ENCODE measurements around the gene CRAT.

Gene CRAT

GRCh38 chr9:129110740-129111527, at the start of gene CRAT, which contains the start of gene PTPA:
CRAT (minus strand) TSS chr9:129110793; CDS start chr9:129110509, 284 bp downstream.
PTPA (plus strand) TSS chr9:129111415; CDS start chr9:129111601, 186 bp downstream.
- peak; percentile 97 for DNase-seq

- DNase-seq = no peak
Measured at GRCh38 chr9:129156163-129156562, 45.6 kb upstream of the CRAT start.

GRCh38 chr9:129154866-129155477, 44.4 kb upstream of the CRAT start:
- no peak for DNase-seq

- DNase-seq = no peak
Measured at GRCh38 chr9:129151469-129151868, 40.9 kb upstream of the CRAT start.

GRCh38 chr9:129150672-129151211, 40.1 kb upstream of the CRAT start:
- no peak for DNase-seq

GRCh38 chr9:129150122-129150521, 39.5 kb upstream of the CRAT start:
- no peak for DNase-seq

- no peak for DNase-seq
Measured at GRCh38 chr9:129149442-129149841, 38.8 kb upstream of the CRAT start.

- DNase-seq = no peak
Measured at GRCh38 chr9:129148463-129149204, 38.0 kb upstream of the CRAT start.

- DNase-seq = no peak
Measured at GRCh38 chr9:129146441-129146941, 35.9 kb upstream of the CRAT start.

- no peak for DNase-seq
Measured at GRCh38 chr9:129145841-129146292, 35.3 kb upstream of the CRAT start.

- no peak for DNase-seq
Measured at GRCh38 chr9:129145316-129145715, 34.7 kb upstream of the CRAT start.

GRCh38 chr9:129143031-129143927, 32.7 kb upstream of the CRAT start:
- peak; percentile 76 for DNase-seq

- no peak for DNase-seq
Measured at GRCh38 chr9:129142138-129142935, 31.7 kb upstream of the CRAT start.

GRCh38 chr9:129141066-129142041, 30.8 kb upstream of the CRAT start:
- DNase-seq = no peak

- no peak for DNase-seq
Measured at GRCh38 chr9:129140397-129141065, 29.9 kb upstream of the CRAT start.

- peak; percentile 79 for DNase-seq
Measured at GRCh38 chr9:129139993-129140396, 29.4 kb upstream of the CRAT start.

- peak; percentile 68 for DNase-seq
Measured at GRCh38 chr9:129139233-129139992, 28.8 kb upstream of the CRAT start.

- DNase-seq = no peak
Measured at GRCh38 chr9:129138476-129139232, 28.1 kb upstream of the CRAT start.

Measured in activated CD4-positive, alpha-beta T cell treated with anti-CD3 and anti-CD28 coated beads, Interleukin-2, amount 50 U/mL, for 1 hour (primary cell).